GM19467 (cell line): ENCODE results near the gene TIAM2.

Experiments used
- ATAC-seq: cut with Tn5 transposase; IDR thresholded peaks from one replicate; pipeline ENCODE4 v1.9.1; 2021; ENCODE audit warnings: mild to moderate bottlenecking, moderate library complexity; ENCODE audit not compliant: unreplicated experiment

TIAM2 gene

DNA sequence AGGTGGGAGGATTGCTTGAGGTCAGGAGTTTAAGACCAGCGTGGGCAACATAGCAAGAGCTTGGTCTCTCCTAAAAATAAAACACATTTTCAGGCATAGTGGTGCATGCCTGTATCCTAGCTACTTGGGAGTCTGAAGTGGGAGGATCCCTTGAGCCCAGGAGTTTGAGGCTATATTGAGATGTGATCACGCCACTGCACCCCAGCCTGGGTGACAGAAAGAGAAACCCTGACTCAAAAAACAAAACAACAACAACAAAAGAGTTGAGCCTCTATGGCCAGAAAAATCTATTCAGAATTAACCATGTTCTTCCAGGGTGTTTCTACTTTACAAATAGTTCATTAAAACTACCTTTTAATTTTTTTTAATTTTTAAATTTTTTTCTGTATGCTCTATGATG, 60.6 kb downstream of the TIAM2 start:
- no peak for ATAC-seq

DNA sequence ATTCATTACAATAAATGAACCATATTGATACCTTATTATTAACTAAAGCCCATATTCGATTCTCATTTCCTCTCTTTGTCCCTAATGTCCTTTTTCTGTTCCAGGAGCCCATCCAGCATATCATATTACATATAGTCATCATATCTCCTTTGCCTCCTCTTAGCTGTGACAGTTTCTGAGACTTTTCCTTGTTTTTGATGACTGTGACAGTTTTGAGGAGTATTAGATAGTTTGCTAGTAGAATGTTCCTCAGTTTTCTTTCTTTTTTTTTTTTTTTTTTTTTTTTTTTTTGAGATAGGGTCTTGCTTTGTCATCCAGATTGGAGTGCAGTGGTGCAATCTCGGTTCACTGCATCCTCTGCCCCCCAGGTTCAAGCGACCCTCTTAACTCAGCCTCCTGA, 61.6 kb downstream of the TIAM2 start:
- ATAC-seq: no peak

DNA sequence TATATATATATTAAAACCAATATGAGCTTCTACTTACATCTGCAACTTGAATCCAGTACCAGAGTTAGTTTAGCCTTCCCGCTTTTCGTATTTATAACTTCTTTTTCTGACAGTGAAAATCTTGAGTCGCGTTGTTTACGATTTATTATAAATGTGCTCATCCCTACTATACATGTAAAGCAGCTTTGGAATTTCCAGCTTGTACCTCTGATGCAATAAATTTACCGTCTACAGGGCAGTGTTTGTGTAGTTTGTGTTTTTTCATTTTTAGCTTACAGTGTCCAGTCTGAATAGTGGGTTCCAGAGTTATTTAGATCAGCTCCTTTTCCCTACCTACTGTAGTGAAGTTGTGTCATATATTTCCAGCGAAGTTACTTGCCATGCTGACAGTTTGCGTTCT, 66.3 kb downstream of the TIAM2 start:
- no peak for ATAC-seq

DNA sequence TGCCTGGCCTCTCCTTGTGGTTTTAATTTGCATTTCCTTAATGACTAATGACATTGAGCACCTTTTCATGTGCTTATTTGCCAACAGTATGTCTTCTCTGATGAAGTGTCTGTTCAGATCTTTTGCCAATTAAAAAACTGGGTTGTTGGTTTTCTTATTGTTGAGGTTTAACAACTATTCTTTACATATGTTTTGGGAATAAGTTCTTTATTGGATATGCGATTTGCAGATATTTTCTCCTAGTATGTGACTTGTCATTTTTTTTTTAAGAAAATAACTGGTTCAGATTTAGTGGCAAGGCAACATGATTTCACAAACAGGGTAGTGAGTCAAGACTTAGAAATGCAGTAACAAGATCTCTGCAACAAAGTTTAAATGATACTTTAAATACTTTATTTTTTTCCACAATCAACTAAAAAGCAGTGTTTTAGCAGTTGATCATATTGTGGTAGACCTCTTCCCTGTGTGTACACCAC, 67.8 kb downstream of the TIAM2 start:
- no peak for ATAC-seq

DNA sequence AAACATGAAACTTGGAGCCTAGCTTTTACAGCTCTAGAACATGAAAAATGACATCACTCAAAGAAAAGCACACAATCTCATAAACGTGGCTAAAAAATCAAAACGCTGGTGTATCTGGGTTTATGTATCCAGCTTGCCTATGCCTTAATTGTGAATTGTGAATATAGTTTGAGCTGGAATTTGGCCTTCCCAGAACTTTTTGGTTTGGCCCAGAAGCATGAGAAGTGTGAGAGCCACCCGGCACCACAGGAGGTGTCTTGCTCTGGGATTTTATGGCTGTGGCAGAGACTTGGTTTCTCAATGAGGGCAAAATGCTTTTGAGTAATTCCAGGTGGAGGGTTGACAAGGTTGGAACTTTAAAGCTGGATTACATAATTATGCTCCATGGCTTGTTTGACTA, 69.2 kb downstream of the TIAM2 start:
- ATAC-seq: no peak

DNA sequence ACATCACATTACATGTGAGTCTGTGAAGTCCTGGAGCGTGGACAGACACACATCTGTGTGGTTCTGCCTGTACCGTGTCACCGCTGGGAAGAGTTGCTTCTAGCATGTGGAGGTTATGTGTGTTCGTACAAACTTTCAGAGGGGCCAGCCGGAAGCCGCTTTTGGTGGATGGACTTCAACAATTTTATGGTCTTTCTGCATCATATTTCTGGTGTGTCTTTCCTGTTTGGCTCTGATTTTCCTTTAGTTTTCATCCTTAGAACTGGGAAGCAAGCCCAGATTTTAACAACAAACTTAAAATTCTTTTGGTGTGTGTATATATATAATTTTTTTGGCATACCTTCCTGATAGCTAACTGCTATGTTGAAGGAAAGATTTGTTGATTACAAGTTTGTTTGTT, 71.2 kb downstream of the TIAM2 start:
- ATAC-seq: no peak

- ATAC-seq: no peak
Observed at GRCh38 chr6:155066921-155067680, 72.0 kb downstream of the TIAM2 start.

DNA sequence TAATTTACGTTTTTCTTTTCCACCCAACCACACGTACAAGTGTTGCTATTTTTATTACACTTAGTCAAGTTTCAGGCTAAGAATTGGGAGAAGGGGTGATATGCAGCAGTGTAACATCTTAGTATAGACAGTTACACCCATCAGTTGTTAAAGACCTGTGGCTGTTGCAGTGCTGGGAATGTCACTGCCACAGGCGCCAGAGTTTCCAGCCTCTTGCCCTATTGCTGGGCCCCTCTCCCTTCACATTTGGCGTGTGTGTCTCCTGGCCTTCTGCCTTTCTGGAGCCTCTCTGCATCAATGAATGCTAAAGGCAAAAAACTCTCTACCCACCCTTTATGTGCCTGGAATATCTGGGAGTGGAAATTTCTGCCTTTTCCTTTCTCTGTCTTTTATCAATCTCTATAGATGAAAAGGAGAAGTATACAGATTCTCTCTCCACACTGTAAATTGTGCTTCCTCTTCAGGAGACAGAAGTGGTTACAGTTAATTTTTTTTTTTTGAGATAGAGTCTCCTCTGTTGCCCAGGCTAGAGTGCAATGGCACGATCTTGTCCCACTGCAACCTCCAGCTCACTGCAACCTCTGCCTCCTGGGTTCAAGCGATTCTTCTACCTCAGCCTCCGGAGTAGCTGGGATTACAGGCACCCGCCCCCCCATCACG, 73.0 kb downstream of the TIAM2 start:
- ATAC-seq: no peak

- ATAC-seq: no peak
Observed at GRCh38 chr6:155069543-155069942, 74.4 kb downstream of the TIAM2 start.

DNA sequence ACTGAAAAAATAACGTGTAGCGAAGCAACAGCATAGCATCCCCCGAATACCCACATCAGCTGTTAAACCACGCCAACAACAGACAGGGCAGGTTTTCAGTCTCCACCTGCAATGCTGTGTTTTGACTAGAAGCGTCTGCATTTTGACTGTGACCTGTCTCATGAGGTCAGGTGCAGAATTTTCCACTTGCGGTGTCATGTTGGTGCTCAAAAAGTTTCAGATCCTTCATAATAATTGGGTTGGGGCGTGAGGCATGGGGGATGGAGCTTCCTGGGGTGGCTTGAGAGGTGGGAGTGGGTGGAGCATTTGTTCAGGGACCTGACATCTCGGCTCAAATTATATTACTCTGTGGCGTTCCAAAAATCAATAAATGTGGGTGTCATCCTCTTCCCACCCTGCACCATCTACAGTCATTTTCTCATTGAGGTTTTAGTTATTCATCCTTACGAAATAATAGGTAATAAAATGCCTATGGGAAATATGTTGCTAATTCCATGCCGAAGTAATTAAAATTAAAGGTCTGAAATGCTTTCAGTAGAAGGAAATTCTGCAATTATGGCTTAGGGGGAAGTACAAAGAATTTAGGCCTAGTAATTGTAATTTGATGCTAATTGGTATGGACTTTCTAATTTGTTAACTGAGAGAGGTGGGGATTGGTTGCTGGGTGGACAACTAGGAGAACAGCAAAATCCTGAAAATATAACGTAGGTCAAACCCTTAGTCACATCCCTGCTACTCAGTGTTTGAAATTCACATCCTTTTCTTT, 81.0 kb downstream of the TIAM2 start:
- ATAC-seq: no peak

- no peak for ATAC-seq
Observed at GRCh38 chr6:155077331-155077730, 82.2 kb downstream of the TIAM2 start.

DNA sequence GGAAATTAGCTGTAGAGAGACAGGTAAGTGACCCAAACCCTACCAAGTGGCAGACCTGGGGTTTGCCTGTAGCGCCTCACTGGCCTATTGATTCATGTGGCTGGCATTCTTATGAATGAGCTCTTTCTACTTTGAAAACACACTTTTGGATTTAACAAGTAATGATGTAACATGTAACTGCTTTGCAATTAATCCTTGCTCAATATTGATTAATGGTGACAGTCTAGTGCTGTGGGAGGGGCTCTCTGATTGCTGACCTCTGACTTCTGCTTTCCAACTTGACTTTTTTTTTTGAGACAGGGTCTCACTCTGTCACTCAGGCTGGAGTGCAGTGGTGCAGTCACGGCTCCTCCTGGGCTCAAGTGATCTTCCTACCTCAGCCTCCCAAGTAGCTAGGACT, 82.7 kb downstream of the TIAM2 start:
- ATAC-seq: no peak

DNA sequence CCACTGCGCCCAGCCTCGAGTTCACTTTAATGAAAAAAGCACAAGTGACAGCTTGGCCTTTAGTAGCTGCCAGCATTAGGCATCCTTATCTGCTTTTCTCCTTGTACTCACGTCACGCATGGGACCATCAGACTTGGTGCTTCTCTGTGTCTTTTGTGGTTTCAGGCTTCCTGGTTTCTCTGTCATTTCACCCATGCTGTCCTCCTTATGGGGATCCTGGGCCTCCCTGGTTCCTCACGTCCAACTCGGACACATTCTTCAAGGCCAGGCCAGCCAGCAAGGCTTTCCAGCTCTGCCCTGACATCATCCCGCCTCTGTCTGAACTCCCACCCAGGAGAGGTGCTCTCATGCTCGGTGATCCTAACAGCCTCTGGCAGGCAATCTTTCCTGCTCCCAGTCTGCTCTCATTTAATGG, 83.2 kb downstream of the TIAM2 start:
- ATAC-seq: no peak

GRCh38 chr6:155079985-155080452, 84.9 kb downstream of the TIAM2 start:
- ATAC-seq: no peak

- ATAC-seq: no peak
Observed at GRCh38 chr6:155080881-155081845, 86.0 kb downstream of the TIAM2 start.

GRCh38 chr6:155084431-155085123, 89.5 kb downstream of the TIAM2 start:
- no peak for ATAC-seq

DNA sequence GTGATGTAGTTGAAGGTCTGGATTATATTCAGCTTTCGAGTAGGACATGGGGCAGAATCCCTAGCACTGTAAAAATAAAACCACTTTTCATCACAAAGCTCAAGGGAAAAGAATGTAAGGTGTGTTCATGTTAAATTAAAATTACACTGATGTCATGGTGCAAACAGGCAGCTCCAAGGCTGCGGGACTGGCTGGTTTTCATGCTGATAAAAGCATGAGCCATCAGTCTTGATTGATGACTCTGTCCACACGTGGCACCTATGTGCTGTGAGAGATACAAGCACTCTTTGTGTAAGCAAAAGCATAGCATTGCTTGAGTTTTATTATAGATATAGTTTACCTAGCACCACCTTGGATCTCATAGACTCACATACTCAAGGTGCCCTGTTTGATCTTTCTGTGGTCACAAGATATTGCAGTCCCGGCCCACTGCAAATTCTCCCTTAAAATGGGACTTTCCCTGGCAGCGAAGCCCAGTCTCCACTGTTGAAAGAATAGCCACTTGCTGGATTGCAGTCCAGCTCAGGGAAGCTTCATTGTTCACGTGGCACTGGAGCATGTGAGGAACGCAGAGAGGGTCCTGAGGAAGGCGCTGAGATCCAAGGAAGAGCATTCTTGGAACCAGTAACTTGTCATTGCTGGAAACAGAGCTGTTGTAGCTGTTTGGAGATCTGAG, 90.6 kb downstream of the TIAM2 start:
- no peak for ATAC-seq

DNA sequence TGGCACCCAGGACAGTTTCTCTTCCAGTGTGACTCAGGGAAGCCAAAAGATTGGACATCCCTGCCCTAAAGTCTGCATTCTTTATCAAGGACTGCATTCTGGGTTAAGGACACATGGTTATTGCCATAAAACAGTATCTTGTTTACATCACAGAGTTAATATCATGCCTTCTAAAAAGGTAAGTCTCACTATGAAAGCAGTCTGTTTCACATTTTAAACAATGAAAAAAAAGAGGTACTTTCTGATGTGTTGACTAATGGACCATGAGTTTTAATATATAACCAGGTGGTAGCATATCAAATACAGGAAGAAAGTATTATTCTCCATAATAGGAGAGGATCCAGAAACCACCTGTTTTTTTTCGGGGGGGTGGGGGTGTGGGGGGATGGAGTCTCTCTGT, 93.7 kb downstream of the TIAM2 start:
- ATAC-seq: no peak

DNA sequence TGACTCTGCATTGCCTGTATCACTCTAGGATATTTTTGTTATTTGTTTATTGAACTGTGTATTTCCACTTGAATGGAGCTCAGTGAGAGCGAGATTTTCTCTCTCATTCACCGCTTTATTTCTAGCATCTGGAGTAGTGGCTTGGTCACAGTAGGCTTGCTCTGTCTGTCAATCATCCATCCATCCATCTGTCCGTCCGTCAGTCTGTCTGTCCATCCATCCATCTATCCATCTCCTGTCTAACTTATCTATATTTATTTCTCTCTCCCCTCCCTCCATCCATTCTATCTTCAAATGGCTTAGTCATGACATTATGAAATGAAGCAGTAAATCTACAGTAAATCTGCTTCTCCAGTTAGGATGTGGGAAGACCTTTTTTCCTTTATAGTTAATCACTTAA, 94.6 kb downstream of the TIAM2 start:
- ATAC-seq: no peak
